Panc1 (cell line): Measurements from ENCODE around the gene LRRTM2.

Experiments used
- POLR2AphosphoS5 ChIP-seq: IDR thresholded peaks from 2 replicates; pipeline ENCODE4 v1.6.1; 2012; ENCODE audit warnings: mild to moderate bottlenecking, low read depth, low read length, moderate library complexity
- SIN3A ChIP-seq: IDR thresholded peaks from 2 replicates; pipeline ENCODE4 v1.6.1; 2012; ENCODE audit warnings: low read depth, mild to moderate bottlenecking, low read length, moderate library complexity, borderline replicate concordance; ENCODE audit not compliant: insufficient read depth
- TF ChIP-seq, protein P1 (sequence below): fragments of 450-650 bp; IDR thresholded peaks from 2 replicates; pipeline ENCODE4 v1.5.1; 2017; ENCODE audit warnings: mild to moderate bottlenecking
- TF ChIP-seq, protein P2 (sequence below), 2 experiments: IDR thresholded peaks; 2 replicates each; pipeline ENCODE4 v1.6.1; 2011 to 2012; ENCODE audit warnings: low read depth in 2 of 2, control low read depth in 1 of 2, low read length in 1 of 2, mild to moderate bottlenecking in 1 of 2, moderate library complexity in 1 of 2; ENCODE audit not compliant: insufficient read depth in 1 of 2

DNA sequence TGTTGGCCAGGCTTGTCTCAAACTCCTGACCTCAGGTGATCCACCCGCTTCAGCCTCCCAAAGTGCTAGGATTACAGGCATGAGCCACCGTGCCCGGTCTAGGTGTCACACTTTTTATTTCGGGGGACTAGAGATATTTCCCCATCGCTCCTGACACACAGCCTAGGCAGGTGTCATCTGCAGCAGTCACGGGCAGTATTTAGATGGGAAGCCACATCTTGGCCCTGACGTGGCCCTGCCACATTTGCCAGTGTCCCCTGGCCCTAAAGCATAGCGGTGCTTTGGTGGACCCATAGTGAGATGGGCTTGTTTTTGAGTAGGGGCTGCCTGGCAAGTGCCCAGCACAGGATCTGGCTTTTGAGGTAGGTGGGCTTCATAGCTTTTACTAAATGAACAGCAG lies 45.0 kb upstream of the LRRTM2 start:
- TF ChIP-seq, protein P1, sequence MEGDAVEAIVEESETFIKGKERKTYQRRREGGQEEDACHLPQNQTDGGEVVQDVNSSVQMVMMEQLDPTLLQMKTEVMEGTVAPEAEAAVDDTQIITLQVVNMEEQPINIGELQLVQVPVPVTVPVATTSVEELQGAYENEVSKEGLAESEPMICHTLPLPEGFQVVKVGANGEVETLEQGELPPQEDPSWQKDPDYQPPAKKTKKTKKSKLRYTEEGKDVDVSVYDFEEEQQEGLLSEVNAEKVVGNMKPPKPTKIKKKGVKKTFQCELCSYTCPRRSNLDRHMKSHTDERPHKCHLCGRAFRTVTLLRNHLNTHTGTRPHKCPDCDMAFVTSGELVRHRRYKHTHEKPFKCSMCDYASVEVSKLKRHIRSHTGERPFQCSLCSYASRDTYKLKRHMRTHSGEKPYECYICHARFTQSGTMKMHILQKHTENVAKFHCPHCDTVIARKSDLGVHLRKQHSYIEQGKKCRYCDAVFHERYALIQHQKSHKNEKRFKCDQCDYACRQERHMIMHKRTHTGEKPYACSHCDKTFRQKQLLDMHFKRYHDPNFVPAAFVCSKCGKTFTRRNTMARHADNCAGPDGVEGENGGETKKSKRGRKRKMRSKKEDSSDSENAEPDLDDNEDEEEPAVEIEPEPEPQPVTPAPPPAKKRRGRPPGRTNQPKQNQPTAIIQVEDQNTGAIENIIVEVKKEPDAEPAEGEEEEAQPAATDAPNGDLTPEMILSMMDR, result no peak
- TF ChIP-seq POLR2AphosphoS5, result no peak
- TF ChIP-seq, protein P2, sequence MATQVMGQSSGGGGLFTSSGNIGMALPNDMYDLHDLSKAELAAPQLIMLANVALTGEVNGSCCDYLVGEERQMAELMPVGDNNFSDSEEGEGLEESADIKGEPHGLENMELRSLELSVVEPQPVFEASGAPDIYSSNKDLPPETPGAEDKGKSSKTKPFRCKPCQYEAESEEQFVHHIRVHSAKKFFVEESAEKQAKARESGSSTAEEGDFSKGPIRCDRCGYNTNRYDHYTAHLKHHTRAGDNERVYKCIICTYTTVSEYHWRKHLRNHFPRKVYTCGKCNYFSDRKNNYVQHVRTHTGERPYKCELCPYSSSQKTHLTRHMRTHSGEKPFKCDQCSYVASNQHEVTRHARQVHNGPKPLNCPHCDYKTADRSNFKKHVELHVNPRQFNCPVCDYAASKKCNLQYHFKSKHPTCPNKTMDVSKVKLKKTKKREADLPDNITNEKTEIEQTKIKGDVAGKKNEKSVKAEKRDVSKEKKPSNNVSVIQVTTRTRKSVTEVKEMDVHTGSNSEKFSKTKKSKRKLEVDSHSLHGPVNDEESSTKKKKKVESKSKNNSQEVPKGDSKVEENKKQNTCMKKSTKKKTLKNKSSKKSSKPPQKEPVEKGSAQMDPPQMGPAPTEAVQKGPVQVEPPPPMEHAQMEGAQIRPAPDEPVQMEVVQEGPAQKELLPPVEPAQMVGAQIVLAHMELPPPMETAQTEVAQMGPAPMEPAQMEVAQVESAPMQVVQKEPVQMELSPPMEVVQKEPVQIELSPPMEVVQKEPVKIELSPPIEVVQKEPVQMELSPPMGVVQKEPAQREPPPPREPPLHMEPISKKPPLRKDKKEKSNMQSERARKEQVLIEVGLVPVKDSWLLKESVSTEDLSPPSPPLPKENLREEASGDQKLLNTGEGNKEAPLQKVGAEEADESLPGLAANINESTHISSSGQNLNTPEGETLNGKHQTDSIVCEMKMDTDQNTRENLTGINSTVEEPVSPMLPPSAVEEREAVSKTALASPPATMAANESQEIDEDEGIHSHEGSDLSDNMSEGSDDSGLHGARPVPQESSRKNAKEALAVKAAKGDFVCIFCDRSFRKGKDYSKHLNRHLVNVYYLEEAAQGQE (IDR thresholded peaks at IDR 0.05; ENCODE audit: insufficient read depth in 1 of 2, low read depth in 2 of 2, low read length in 1 of 2), result no peak
- no peak for TF ChIP-seq SIN3A
